ENCODE results near the gene MYO7A. TPM values are rescaled to one million over a fixed set of nuclear protein-coding genes. Genes with fewer than 3 reads are reported as not detected.

The MYO7A gene
- total RNA-seq, 2 donors from 2014 or later: 3.1 to 102 TPM

- H3K4me1 ChIP-seq (replicated peaks): no peaks in the 10 kb centered on the region
- H3K36me3 ChIP-seq: no peaks in the 10 kb centered on the region
- H3K9me3 ChIP-seq: no peaks in the 10 kb centered on the region
- no peak for DNase-seq (ENCODE audit: low spot score)
- intact Hi-C loops (cut with DNase I): loop anchor here (5.0 kb wide), 1 partner anchor 362 kb away; no protein-coding TSS in a partner anchor
- H3K4me3 ChIP-seq: no peak overlapping the region
- WGBS: 90% methylated on average over 21 of the region's 21 CpGs
- TF ChIP-seq, protein P1, sequence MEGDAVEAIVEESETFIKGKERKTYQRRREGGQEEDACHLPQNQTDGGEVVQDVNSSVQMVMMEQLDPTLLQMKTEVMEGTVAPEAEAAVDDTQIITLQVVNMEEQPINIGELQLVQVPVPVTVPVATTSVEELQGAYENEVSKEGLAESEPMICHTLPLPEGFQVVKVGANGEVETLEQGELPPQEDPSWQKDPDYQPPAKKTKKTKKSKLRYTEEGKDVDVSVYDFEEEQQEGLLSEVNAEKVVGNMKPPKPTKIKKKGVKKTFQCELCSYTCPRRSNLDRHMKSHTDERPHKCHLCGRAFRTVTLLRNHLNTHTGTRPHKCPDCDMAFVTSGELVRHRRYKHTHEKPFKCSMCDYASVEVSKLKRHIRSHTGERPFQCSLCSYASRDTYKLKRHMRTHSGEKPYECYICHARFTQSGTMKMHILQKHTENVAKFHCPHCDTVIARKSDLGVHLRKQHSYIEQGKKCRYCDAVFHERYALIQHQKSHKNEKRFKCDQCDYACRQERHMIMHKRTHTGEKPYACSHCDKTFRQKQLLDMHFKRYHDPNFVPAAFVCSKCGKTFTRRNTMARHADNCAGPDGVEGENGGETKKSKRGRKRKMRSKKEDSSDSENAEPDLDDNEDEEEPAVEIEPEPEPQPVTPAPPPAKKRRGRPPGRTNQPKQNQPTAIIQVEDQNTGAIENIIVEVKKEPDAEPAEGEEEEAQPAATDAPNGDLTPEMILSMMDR (IDR thresholded peaks at IDR 0.05): no peak
- TF ChIP-seq POLR2AphosphoS5 (IDR thresholded peaks at IDR 0.05): no peak
- TF ChIP-seq POLR2A (IDR thresholded peaks at IDR 0.05): no peak
- H3K27ac ChIP-seq: no peak overlapping the region
- H3K27me3 ChIP-seq (replicated peaks; ENCODE audit: insufficient read depth): no peaks in the 10 kb centered on the region
Observed at GRCh38 chr11:77190331-77191075, 62.5 kb downstream of the MYO7A start.

DNA sequence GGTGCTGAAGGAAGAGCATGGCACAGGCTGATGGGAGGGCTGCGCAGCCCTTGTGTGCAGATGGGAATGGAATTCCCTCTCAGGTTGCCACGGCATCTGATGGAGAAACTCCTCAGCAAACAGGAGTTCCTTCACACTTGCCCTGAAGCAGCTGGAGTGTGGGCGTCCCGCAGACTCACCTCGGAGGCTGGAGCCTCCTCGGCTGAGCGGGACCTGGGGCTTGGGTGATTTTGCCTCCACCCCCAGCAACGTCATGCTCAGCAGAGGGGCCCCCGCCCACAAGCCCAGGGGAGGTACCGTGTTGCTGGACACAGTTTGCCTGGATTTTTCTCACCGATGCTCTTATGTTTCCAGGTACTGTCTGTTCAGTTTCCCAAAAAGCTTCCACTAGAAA is 63.4 kb downstream of the MYO7A start:
- intact Hi-C loops (cut with DNase I): loop anchor here (5.0 kb wide), 1 partner anchor 361 kb away; no protein-coding TSS in a partner anchor
- DNase-seq (ENCODE audit: low spot score): no peak
- Histone ChIP-seq H3K4me1 (replicated peaks) (no peaks in the 10 kb centered on the region), H3K4me3 (peak overlapping the region; percentile 24 to 30), H3K27me3 (replicated peaks; ENCODE audit: insufficient read depth) (no peaks in the 10 kb centered on the region), H3K36me3 (no peaks in the 10 kb centered on the region), H3K27ac (peak overlapping the region; percentile 24 to 75), H3K9me3 (no peaks in the 10 kb centered on the region)
- WGBS: 81% methylated on average over 9 of the region's 11 CpGs
- TF ChIP-seq POLR2AphosphoS5 (IDR thresholded peaks at IDR 0.05): no peak
- TF ChIP-seq, protein P1 (IDR thresholded peaks at IDR 0.05): no peak
- TF ChIP-seq POLR2A (IDR thresholded peaks at IDR 0.05): no peak

GRCh38 chr11:77191823-77192495 is 63.9 kb downstream of the MYO7A start:
- Histone ChIP-seq H3K36me3 (no peaks in the 10 kb centered on the region), H3K27me3 (replicated peaks; ENCODE audit: insufficient read depth) (no peaks in the 10 kb centered on the region), H3K4me1 (replicated peaks) (no peaks in the 10 kb centered on the region), H3K4me3 (peak overlapping the region; percentile 24 to 30), H3K9me3 (no peaks in the 10 kb centered on the region), H3K27ac (peak overlapping the region; percentile 24 to 75)
- intact Hi-C loops (cut with DNase I): loop anchor here (5.0 kb wide), 1 partner anchor 360 kb away; no protein-coding TSS in a partner anchor
- DNase-seq (ENCODE audit: low spot score): peak; percentile 81
- 55% methylated on average over 27 of the region's 27 CpGs for WGBS
- TF ChIP-seq POLR2AphosphoS5 (IDR thresholded peaks at IDR 0.05) (peak; percentile 44), POLR2A (IDR thresholded peaks at IDR 0.05) (no peak)
- TF ChIP-seq, protein P1 (IDR thresholded peaks at IDR 0.05): peak; percentile 72 to 94 (median 84)

DNA sequence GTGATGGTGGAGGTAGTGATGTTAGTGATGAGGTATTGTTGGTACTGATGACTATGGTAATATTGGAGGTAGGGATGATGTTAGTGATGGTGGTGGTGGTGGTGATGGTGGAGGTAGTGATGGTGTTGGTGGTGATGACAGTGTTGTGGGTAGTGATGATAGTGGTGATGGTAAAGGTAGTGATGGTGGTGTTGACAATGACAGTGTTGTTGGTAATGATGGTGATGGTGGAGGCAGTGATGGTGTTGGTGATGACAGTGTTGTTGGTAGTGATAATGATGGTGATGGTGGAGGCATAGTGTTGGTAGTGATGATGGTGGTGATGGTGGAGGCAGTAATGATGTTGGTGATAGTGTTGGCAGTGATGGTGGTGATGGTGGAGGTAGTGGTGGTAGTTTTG is 65.1 kb downstream of the MYO7A start:
- Histone ChIP-seq H3K9me3 (no peaks in the 10 kb centered on the region), H3K36me3 (no peaks in the 10 kb centered on the region), H3K4me1 (replicated peaks) (no peaks in the 10 kb centered on the region), H3K27me3 (replicated peaks; ENCODE audit: insufficient read depth) (no peaks in the 10 kb centered on the region), H3K27ac (no peak overlapping the region), H3K4me3 (no peak overlapping the region)
- intact Hi-C loops (cut with DNase I): loop anchor here (5.0 kb wide), 1 partner anchor 359 kb away; no protein-coding TSS in a partner anchor
- TF ChIP-seq, protein P1 (IDR thresholded peaks at IDR 0.05): no peak
- TF ChIP-seq POLR2A (IDR thresholded peaks at IDR 0.05) (no peak), POLR2AphosphoS5 (IDR thresholded peaks at IDR 0.05) (no peak)
- no peak for DNase-seq (ENCODE audit: low spot score)
